RWPE2 (cell line): ENCODE data around the gene OR2V1.
A peak's percentile ranks its signal among the peaks of the same experiment; 100 is the strongest.

Experiments
- ATAC-seq: fragments of 200-7000 bp; cut with Tn5 transposase; 3 replicates; pipeline ENCODE4 v1.9.1; 2021; ENCODE audit warnings: low read depth
- DNase-seq: peaks from one replicate; pipeline ENCODE4 v3.0.0-alpha.2; 2020; ENCODE audit warnings: low spot score
- H3K27ac ChIP-seq: fragments of 450-650 bp; 2 replicates; pipeline ENCODE4 v1.5.1; 2017; ENCODE audit warnings: mild to moderate bottlenecking; ENCODE audit not compliant: poor library complexity, severe bottlenecking
- H3K27me3 ChIP-seq: fragments of 250-450 bp; sonication (Bioruptor Pico); 2 replicates; pipeline ENCODE4 v1.5.1; 2021; ENCODE audit warnings: mild to moderate bottlenecking, moderate library complexity; ENCODE audit not compliant: insufficient read depth, poor library complexity, severe bottlenecking
- H3K36me3 ChIP-seq: fragments of 250-450 bp; sonication (Bioruptor Pico); 2 replicates; pipeline ENCODE4 v1.5.1; 2020; ENCODE audit warnings: low read depth, mild to moderate bottlenecking, moderate library complexity
- H3K4me1 ChIP-seq: fragments of 250-450 bp; sonication (Bioruptor Pico); 2 replicates; pipeline ENCODE4 v1.5.1; 2021; ENCODE audit warnings: mild to moderate bottlenecking, moderate library complexity; ENCODE audit not compliant: insufficient read depth, poor library complexity, severe bottlenecking
- H3K4me3 ChIP-seq: fragments of 250-450 bp; sonication (Bioruptor Pico); 2 replicates; pipeline ENCODE4 v1.5.1; 2021; ENCODE audit warnings: mild to moderate bottlenecking, moderate library complexity; ENCODE audit not compliant: severe bottlenecking
- H3K9me3 ChIP-seq: fragments of 250-450 bp; sonication (Bioruptor Pico); 2 replicates; pipeline ENCODE4 v1.5.1; 2021; ENCODE audit warnings: mild to moderate bottlenecking, moderate library complexity; ENCODE audit not compliant: severe bottlenecking
- CTCF ChIP-seq: fragments of 450-650 bp; IDR thresholded peaks from one replicate; pipeline ENCODE4 v1.5.1; 2017; ENCODE audit warnings: mild to moderate bottlenecking, moderate library complexity; ENCODE audit not compliant: poor library complexity, severe bottlenecking

OR2V1 gene

GRCh38 chr5:181126841-181127240, 4.1 kb downstream of the OR2V1 start:
- H3K36me3 ChIP-seq: no peaks in the 10 kb centered on the region
- no peak for DNase-seq
- no peaks in the 10 kb centered on the region for H3K9me3 ChIP-seq
- no peak overlapping the region for H3K27ac ChIP-seq
- no peak for ATAC-seq
- no peak overlapping the region for H3K4me3 ChIP-seq
- no peaks in the 10 kb centered on the region for H3K27me3 ChIP-seq
- H3K4me1 ChIP-seq: no peaks in the 10 kb centered on the region
- no peak for TF ChIP-seq CTCF

GRCh38 chr5:181124526-181124925, 6.4 kb downstream of the OR2V1 start:
- peaks cover 17% of the 10 kb centered on the region for H3K4me1 ChIP-seq
- H3K4me3 ChIP-seq: no peak overlapping the region
- no peaks in the 10 kb centered on the region for H3K36me3 ChIP-seq
- no peaks in the 10 kb centered on the region for H3K9me3 ChIP-seq
- H3K27me3 ChIP-seq: no peaks in the 10 kb centered on the region
- DNase-seq: no peak
- no peak overlapping the region for H3K27ac ChIP-seq
- TF ChIP-seq CTCF: no peak
- ATAC-seq: no peak

- no peak for TF ChIP-seq CTCF
- Histone ChIP-seq H3K36me3 (no peaks in the 10 kb centered on the region), H3K4me3 (no peak overlapping the region), H3K4me1 (peaks cover 17% of the 10 kb centered on the region), H3K9me3 (no peaks in the 10 kb centered on the region), H3K27ac (no peak overlapping the region), H3K27me3 (no peaks in the 10 kb centered on the region)
- ATAC-seq (no peak), DNase-seq (no peak)
These were observed 9.1 kb downstream of the OR2V1 start for GRCh38 chr5:181121675-181122561.

GRCh38 chr5:181120761-181121160, 10.2 kb downstream of the OR2V1 start:
- no peak for TF ChIP-seq CTCF
- peak overlapping the region; percentile 61 for H3K27ac ChIP-seq

GRCh38 chr5:181120306-181120705, 10.7 kb downstream of the OR2V1 start:
- no peak for TF ChIP-seq CTCF
- DNase-seq: no peak
- ATAC-seq: peak; percentile 87

More at GRCh38 chr5:181120761-181121160, 10.2 kb downstream of the OR2V1 start:
- Histone ChIP-seq H3K4me3 (no peak overlapping the region), H3K4me1 (peaks cover 19% of the 10 kb centered on the region), H3K27me3 (no peaks in the 10 kb centered on the region), H3K36me3 (no peaks in the 10 kb centered on the region), H3K9me3 (no peaks in the 10 kb centered on the region)
- peak; percentile 16 for ATAC-seq
- no peak for DNase-seq

More at GRCh38 chr5:181120306-181120705, 10.7 kb downstream of the OR2V1 start:
- no peaks in the 10 kb centered on the region for H3K36me3 ChIP-seq
- H3K27me3 ChIP-seq: no peaks in the 10 kb centered on the region
- H3K27ac ChIP-seq: peak overlapping the region; percentile 61
- H3K4me1 ChIP-seq: peaks cover 23% of the 10 kb centered on the region
- no peak overlapping the region for H3K4me3 ChIP-seq
- no peaks in the 10 kb centered on the region for H3K9me3 ChIP-seq
